ENCODE data around the gene CDK5R1.
A peak's percentile ranks its signal among the peaks of the same experiment; 100 is the strongest.

The CDK5R1 gene

DNA sequence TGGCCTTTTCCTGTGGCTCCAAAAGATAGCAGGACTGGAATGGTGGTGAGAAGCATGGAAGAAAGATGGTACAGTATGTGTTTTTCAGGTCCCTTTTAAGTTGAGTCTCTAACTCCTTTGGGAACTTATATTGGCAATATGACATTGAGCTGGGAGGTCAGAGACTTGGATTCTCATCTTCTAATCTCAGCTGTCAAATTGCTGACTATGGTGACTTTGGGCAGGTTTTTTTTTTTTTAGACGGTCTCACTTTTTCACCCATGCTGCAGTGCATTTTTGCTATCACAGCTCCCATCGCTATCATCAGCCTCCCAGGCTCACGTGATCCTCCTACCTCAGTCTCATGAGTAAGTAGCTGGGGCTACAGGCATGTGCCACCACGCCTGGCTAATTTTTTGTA is 15.1 kb upstream of the CDK5R1 start:
- DNase-seq (ENCODE audit: low read depth) = no peak

DNA sequence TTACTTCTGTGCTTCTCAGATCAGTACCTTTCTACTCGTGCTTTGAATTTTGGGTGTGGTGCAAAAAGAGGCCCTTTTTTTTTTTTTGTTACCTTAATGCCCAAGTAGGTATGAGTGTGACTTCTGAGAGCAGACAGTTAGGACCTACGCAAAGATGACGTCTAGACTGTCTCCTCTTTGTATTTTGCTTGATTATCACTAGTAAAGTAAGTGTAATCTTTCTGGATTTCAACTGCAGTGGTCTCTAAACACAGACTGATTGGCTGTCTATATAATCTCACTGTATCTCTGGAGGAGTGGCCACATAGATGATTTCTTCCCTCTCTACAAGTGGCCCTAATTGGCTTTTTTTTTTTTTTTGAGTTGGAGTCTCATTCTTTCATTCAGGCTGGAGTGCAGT is 11.5 kb upstream of the CDK5R1 start:
- DNase-seq (ENCODE audit: low read depth) = no peak

DNA sequence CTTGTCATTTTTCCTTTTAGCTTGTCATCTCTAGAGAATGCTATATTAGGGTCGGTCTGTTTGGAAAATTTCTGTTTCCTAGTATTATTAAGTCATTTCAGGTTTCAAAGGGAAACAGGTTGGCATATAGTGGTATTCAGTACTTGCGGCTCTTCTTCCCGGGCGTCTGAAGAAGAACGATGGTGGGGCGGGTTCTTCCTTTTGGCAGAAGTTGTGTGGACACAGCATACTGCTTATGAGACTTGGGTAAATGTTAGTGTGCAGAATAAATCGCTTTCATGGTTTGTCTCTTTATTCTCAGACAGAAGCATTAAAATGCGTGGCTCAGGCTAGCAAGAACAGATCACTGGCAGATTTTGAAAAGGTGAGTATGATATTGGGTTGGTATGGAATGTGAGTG is 9.6 kb upstream of the CDK5R1 start:
- no peak for DNase-seq (ENCODE audit: low read depth)

DNA sequence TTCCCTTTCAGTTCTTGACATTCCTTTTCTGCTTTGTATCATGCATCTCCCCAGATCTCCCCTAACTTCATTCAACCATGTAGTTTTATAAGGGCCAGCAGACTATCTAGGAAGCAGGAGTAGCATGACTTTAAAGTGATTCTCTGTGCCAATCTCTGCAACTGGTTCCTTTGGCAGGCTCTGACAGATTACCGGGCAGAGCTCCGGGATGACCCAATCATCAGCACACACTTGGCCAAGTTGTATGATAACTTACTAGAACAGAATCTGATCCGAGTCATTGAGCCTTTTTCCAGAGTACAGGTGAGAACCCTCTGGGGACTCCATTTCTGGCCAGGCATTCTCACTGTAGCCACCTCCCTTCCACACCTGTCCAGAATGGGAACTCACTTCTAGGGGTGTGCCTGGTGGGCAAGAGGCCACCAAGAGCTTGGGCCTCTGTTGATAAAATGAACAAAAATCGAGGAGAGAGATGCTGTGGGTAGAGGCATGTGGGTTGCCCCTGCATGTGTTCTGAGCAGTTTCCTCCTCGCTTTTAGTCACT is 7.6 kb upstream of the CDK5R1 start:
- no peak for DNase-seq (ENCODE audit: low read depth)

DNA sequence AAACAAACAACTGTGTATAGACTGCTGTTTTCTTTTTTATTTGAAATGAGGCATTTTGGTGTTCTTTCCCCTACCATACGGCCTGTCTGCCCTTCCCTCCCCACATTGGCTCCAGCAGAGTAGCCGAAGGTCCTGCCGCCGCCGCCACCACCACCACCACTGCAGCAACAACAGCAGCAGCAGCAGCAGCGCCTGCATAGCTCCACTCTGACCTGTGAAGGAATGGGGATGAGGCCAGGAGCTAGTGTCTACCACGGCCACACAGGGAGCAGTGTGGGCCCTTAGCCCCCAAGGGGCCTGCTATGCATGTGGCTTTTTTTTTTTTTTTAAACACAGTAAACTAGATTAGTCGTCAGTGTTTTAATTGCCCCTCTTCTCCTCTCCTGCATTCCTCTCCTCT is 5.6 kb upstream of the CDK5R1 start:
- no peak for DNase-seq (ENCODE audit: low read depth)

DNA sequence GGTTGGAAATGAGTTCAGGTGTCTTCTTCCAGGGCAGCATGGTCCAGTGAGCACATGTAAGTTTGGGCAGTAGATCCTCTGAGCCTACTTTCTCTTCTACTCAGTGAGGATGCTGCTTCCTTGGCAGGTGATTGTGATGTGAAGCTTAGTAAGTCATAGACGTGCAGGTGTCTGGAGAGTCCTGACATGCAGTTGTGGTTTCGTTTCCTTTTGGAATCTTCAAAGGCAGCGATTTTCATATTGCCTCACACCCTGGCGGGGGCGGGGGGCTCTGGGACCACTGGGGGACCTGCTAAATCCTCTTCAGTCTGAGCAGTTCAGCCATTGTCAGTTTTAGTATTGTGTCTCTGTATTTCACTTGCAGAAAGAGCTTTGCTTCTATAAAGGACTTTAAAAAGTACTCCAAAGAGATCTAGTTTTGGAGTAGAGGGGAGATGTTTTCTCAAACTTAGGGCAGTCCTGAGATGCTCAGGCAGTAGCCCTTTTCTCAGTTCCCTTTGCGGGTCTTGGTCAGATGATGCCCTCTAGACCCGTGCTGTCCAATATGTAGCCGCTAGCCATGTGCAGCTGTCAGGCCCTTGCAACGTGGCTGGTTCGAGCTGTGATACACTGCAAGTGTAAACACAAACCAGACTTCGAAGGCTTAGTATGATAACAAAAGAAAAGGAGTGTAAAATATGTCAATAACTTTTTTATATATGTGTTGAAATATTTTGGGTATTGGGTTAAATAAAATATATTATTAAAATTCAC is 4.0 kb upstream of the CDK5R1 start:
- DNase-seq (ENCODE audit: low read depth) = no peak

DNA sequence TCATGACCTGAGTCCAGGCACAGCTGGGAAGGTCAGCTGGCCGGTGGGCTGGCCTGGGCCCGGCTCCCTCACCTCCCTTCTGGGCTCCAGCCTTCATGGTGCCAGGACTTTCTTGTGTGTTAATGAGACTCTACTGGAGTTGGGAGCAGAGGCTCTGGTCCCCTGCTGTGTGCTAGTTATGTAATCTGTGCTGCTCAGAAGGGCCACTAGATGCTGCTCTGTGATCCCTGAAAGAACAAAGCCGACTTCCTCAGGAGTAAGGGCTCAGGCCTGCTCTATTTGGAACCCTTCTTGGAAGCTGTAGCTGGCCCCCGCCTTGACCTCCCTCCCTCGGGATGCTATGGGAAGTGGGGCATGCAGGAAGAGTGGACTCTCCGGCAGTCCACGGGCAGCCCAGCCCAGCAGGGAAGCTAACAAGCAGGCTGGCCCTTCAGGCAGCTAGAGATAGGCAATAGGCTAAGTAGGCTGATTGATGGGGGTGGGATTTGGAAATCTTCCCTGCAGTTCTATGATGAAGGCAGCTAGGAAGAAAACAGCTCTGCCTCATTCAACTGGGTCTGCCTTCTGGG is 3.3 kb upstream of the CDK5R1 start:
- DNase-seq (ENCODE audit: low read depth) = no peak

DNA sequence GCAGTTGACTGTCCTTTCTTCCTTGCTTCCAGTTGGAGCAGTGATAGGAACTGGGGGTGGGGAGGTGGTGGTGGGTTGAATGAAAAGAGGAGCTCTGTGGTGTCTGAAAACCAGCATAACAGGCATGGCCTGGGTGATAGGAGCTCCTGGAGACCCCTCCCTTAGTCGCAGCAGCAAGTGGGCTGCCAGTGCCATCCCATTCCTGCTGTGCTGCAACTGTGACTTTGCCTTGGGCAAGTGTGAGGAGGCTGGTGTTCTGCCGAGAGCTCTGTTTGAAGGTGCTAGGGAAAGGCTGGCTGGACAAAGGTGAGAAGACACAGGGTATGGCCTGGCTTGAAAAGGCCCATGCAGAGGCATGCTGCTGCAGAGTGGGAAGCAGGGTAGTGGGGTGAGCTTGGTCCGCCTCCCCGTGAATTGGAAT is 2.7 kb upstream of the CDK5R1 start:
- no peak for DNase-seq (ENCODE audit: low read depth)

DNA sequence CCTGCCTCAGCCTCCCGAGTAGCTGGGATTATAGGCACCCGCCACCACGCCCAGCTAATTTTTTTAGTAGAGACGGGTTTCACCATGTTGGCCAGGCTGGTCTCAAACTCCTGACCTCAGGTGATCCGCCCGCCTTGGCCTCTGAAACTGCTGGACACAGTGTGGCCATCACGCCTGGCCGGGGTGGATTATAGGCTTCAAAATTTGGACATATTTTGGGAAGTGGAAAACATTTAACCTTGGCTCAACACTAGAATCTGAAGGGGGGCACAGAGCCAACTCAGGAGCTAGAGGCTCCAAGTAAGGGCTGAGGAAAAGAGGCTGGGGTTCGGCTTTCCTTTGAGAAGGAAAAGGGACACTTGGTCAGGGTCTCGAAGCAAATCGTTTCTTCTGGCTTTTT is 2.2 kb upstream of the CDK5R1 start:
- DNase-seq (ENCODE audit: low read depth) = no peak

DNA sequence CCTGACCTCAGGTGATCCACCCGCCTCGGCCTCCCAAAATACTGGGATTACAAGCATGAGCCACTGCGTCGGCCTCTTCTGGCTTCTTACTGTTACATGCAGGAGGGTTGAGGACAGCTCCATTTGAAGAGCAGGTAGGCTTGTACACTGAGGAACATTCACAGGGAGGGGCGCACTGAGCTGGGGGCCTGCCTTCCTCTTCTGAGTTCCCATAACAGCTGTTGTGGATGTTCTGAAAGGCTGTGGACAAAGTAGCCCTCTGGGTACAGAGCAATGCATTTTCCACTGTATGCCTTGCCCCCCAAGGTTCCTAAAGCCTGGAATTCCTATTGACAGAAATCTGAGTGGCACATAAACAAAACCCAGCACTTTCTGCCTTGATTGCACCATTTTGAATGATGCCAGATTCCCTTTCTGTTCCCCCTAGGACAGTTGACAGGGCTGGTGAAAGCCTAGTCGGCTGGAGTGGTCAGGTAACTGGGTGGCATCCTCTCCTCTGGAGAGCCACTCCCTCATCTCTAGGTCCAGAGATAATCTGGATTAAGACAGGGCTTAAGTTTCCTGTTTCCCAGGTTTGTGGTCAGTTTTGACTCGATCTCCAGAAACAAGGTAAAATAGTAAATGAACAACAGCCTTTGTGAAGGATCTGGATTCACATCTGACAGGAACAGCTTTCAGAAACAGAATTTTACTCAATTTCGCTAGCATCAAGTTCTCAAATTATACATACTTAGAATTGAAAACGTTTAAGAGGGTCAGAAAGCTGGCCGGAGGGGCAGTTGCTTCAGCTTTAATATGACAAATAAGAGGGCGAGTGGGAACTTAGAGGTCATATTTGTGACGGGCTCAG is 1.3 kb upstream of the CDK5R1 start:
- DNase-seq (ENCODE audit: low read depth) = no peak

DNA sequence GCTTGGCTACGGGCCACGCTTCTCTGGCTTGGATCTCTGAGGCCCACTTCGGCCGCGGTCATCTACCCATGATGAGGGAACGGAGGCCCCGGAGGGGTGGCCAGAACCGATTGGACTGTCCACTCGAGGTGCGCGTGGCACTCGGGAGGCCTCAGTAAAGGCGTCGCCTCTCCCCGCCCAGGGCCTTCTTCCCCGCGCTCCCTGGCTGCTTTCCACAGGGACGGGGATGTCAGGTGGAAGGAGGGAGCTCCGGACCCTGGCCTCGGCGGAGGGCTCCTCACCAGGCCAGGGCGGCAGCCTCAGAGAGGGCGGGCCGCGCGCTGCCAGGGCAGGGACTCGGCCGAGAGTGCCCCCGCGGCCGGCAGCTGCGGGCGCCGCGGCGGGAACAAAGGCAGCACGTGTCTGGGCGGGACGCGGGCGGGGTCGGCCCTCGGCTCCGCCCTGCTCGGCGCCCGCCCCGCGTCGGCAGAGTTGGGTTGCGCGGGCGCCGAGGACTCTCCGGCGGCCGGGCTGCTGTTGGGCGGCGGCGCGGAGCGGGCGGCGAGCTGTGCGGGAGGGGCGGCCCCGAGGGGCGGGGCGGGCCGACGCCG is 587 bp upstream of the CDK5R1 start:
- DNase-seq (ENCODE audit: low read depth) = peak; percentile 59

DNA sequence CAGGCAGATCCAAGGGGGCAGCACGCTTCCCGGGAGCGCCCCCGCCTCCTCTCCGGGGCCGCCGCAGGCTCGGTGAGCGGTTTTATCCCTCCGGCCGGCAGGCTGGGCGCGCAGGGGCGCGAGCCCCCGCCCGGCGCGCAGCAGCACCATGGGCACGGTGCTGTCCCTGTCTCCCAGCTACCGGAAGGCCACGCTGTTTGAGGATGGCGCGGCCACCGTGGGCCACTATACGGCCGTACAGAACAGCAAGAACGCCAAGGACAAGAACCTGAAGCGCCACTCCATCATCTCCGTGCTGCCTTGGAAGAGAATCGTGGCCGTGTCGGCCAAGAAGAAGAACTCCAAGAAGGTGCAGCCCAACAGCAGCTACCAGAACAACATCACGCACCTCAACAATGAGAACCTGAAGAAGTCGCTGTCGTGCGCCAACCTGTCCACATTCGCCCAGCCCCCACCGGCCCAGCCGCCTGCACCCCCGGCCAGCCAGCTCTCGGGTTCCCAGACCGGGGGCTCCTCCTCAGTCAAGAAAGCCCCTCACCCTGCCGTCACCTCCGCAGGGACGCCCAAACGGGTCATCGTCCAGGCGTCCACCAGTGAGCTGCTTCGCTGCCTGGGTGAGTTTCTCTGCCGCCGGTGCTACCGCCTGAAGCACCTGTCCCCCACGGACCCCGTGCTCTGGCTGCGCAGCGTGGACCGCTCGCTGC is 832 bp downstream of the CDK5R1 start:
- DNase-seq (ENCODE audit: low read depth) = no peak

DNA sequence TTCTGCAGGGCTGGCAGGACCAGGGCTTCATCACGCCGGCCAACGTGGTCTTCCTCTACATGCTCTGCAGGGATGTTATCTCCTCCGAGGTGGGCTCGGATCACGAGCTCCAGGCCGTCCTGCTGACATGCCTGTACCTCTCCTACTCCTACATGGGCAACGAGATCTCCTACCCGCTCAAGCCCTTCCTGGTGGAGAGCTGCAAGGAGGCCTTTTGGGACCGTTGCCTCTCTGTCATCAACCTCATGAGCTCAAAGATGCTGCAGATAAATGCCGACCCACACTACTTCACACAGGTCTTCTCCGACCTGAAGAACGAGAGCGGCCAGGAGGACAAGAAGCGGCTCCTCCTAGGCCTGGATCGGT is 1.4 kb downstream of the CDK5R1 start:
- DNase-seq (ENCODE audit: low read depth) = no peak

DNA sequence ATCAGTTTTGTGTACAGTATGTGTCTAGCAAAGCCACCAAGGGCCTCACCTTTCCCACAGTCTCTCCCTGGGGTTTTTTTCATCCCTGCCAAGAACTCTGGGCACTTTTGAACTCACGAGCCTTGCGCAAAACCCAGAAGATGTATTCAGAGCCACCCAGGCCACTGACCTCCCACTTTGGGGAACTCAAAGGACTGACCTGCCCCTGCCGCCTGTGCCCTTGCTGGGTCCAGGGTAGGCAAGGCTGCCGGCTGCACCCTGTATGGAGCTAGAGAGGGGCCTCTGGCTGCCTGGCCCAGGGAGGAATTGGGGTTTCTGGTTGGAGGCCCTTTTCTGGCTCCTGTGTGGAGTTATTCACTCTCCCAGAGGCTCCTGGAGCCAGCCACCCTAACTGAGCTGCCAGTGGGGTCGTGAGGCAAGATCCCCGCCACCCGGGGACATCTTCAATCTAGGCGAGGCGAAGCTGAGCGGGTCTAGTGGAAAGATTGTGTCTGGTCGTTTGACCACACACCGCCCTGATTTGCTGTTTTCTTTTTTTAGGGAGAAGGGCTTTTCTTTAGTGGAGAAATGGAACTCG is 1.9 kb downstream of the CDK5R1 start:
- no peak for DNase-seq (ENCODE audit: low read depth)

DNA sequence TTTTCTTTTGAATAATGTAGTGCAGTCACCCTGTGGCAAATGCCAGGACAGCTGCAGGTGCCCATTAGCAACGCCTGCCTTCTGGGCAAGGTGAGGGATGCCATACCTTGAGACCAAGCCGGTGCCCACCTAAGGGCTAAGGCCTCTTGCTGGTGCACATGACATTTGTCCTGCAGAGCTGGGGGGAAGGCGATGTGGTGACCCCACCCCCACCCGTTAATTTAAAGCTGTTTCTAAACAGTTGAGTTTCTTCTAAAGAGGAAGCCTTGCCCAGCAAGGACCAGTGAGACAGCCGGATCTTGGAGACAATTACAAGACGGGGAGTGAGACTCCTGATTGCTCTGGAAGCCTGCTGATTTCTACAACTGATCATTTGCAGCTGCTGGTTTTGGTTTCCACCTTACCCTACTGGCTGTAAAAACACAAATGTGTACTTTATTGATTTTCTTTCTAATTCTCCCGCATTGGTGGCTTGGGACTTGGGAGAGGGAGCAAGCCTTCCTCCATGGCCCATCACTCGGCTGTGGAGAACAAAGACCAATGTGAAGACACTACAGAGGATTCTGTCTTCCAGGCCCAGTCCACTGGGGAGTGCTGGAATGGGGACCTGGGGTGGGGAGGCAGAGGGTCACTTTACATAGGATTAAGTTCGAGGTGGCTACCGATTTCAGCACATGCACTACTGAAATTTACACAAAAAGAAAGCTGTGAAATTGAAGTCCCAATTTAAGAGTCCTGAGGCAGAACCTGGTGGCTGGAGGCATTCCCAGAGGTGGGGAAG is 2.7 kb downstream of the CDK5R1 start:
- DNase-seq (ENCODE audit: low read depth) = no peak

DNA sequence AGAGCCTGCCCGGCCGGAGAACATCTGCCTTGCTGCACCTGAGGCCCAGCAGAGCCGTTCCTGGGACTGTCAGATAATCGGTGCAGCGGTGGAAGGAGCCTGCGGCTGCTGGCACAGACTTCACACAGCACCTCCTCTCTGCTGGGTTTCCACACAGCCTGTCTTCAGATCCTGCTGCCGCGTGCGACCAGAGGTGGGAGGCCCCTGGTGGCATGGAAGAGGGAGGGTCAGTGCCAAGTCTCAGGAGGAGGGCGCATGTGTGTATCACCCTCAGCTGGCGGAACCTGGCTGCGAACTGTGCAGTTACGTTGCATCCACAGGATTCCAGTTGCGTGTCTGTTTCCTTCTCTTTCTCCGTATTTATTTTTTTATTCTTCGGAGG is 3.3 kb downstream of the CDK5R1 start:
- DNase-seq (ENCODE audit: low read depth) = no peak

DNA sequence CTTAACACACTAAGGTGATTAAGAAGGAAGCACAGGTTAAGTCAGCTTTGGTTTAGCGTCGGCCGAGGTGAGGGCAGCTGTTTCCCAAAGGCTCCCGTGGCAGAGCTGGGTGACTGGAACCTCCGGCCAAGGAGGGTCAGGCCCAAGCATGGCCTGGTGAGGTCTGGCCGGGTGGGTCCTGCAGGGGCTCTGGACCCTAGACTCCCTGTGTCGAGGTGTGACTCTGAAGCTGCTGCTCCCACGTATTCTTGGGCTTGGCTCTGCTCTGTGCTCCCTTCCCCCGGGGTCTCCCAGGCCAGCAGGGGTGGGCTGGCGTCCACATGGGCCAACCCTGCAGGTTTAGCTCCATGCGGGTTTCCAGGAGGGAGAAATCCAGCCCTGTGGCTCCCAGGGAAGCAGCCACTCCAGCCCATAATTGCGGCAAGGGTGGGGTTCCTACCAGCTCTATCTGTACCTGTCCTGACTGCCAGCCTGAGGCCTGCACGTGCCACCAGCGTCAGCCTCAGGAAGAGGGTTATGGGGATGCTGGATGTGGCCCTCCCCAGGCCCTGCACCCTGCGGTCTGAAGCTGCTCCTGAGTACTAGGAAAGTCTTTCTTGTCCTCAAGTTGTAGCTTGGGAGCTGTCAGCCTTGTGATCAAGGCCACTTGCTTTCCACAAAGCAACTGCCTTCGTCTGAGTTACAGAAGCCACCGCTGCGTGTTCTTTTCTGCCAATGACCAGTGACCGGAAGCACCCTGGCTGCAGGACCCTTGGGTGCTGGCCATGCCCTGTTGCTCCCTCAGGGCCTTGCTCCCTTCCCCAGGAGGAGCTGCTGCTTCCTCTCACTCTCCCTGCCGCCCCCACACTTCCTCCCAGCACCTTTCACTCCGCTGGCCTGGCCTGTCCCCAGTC is 4.8 kb downstream of the CDK5R1 start:
- no peak for DNase-seq (ENCODE audit: low read depth)

DNA sequence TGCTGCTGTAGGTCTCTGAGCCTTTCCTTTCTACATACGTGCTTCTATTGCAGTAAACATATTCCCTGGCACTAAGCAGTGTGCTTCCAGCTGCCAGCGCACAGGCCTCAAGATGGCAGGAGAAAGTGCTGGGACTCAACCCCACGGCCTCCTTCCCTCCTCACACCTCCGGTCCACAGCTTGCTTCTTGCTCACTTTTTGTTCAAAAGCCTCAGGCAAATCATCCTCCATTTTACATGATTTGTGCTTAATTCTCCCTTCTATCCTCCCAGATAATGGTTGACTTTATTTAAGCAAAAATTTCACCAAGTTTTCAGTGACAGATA is 5.4 kb downstream of the CDK5R1 start:
- no peak for DNase-seq (ENCODE audit: low read depth)

DNA sequence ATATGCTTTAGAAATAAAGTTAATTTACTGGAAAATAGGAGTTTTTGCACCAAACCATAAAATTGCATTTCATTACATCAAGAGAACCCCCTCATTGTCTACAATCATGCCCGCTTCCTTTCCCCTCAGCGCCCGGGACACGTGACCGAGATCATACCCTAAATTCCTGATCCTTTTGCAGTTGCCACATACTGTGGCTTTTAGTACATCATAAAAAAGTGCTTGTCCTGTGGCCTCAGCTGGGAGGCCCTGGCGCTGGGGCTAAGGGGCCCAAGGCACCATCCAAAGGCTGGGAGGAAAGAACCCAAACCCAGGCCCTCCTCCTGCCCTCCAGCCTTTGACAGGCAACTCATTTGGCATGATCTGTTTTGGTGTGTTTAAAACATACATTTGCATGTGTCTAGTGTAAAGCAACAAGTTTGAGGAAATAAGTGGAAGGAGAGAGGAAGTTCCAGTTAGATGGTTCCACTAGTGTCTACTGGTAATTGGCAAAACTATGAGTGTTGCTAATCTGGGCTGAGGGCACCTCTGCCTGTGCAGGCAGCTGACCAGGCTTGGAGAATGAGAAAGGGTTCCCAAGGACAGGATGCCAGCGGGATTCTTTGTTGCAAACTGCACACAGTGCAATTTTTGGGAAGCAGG is 6.0 kb downstream of the CDK5R1 start:
- no peak for DNase-seq (ENCODE audit: low read depth)

All from activated T-helper 1 cell treated with Interleukin-2 at 50 U/mL for 16 hours (primary cell).